HPDE6-E6E7 (cell line): ENCODE measurements around the gene FAM193A.
"Not testable (repeated sequence)": the region's sequence is repeated elsewhere in the genome, so short reads cannot be mapped to it uniquely, and the experiment has no call there.

ENCODE experiments used
- DNase-seq: peaks from one replicate; pipeline ENCODE4 v3.0.0; 2011; ENCODE audit warnings: missing footprints; ENCODE audit errors: extremely low spot score

FAM193A gene

DNA sequence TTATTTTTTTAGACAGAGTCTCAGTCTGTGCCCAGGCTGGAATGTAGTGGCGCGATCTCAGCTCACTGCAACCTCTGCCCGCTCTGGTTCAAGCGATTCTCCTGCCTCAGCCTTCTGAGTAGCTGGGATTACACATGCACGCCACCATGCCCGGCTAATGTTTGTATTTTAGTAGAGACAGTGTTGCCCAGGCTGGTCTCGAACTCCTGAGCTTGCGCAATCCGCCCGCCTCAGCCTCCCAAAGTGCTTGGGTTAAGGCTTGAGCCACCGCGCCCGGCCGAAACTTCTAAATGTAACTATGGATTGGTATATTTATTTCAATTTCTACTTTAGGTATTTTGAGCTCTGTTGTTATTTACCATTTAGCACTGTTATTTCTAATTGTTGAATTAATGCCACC lies 79.4 kb downstream of the FAM193A start:
- DNase-seq = no peak

DNA sequence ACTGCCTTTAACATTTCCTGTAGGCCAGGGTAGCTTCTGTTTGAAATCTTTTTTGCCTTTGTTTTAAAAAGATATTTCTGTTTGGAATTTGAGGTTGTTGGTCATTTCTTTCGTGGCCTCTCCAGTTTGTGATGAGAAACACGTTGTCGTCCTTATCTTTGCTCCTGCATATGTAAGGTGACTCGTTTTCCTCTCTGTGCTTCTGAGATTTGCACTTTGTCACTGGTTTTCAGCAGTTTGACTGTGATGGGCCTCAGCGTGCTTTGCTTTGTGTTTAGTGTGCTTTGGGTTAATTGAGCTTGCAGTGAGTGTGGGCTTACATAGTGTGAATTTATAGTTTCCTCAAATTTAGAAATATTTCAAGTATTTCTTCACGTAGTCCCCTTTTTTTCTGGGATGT lies 81.5 kb downstream of the FAM193A start:
- DNase-seq = no peak

DNA sequence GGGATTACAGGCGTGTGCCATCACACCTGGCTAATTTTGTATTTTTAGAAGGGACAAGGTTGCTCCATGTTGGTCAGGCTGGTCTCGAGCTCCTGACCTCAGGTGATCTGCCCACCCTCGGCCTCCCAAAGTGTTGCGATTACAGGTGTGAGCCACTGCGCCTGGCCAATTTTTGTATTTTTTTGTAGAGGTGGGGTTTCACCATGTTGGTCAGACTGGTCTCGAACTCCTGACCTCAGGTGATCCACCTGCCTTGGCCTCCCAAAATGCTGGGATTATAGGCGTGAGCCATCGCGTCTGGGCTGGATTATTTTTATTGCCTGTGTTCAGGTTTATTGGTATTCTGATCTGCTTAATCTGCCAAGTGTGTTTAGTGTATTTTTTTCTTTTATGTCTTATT lies 82.3 kb downstream of the FAM193A start:
- not testable (repeated sequence) for DNase-seq

DNA sequence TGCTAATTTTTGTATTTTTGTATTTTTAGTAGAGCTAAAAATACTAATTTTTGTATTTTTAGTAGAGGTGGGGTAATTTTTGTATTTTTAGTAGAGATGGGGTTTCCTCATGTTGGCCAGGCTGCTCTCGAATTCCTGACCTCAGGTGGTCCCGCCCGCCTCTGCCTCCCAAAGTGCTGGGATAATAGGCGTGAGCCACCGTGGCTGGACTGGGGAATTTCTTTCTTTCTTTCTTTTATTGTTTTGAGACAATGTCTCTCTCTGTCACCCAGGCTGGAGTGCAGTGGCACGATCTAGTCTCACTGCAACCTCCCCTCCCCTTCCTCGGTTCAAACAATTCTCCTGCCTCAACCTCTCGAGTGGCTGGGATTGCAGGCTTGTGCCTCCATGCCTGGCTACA lies 83.0 kb downstream of the FAM193A start:
- DNase-seq = no peak

DNA sequence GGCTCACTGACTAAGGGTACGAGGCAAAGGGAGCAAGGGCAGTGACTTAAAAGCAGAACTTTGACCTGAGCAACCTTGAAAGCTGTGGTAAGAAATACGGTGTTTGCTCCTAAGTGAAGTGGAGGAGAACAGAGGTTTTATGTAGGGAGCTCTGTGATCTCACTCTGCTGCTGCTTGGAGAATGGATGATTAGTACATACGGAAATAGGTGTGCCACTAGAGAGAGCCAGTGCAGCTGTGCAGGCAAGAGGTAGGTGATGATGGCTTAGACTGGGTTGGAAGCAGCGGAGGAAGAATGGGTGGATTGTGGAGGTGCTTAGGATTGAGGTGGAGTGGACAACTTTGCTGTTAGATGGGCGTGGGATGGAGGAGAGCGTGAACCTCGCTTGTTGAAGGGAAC lies 85.0 kb downstream of the FAM193A start:
- DNase-seq = no peak

DNA sequence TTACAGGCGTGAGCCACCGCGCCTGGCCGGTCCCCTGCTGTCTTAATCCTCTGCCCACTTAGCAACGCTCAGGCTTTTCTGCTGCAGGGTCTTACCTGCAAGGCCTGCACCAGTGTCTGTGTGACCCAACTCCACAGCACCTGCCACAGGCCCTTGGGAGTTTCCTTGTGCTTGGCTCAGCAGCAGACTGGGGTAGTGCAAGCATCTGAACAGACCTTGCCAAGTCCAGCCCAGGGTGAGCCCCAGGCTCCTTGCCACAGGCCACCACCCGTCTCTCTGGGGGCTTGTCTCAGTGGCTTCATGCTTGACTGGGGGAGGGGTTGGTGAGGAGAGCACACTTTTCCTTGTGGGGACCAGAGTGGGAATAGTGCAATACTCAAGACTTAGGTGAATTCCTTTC lies 87.0 kb downstream of the FAM193A start:
- no peak for DNase-seq

DNA sequence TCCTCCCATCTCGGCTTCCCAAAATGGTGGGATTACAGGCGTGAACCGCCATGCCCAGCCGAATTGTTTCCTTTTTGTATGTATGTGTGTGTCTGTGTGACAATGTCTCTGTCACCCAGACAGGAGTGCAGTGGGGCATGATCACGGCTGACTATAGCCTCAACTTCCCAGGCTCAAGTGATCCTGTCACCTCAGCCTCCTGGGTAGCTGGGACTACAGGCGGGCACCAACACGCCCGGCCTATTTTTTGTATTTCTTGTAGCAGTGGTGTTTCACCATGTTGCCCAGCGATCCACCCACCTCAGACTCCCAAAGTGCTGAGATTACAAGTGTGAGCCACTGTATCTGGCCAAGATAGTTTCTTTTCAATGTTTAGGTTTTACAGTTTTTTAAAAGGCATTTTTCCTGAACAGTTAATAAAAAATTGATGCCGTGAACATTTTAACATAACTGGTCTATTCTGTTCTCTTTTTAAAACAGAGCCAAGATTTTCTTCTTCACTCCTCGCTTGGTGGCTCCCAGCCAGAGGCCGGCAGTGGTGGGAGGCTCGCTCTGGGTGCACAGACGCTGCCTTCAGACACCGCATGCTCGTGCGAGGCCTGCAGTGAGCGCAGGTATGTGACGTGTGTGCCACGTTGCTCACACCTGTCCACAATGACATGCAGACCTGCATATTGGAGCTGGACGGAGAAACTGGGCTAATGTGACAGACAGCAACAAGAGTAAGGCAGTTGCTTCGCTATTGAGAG lies 88.5 kb downstream of the FAM193A start:
- no peak for DNase-seq

DNA sequence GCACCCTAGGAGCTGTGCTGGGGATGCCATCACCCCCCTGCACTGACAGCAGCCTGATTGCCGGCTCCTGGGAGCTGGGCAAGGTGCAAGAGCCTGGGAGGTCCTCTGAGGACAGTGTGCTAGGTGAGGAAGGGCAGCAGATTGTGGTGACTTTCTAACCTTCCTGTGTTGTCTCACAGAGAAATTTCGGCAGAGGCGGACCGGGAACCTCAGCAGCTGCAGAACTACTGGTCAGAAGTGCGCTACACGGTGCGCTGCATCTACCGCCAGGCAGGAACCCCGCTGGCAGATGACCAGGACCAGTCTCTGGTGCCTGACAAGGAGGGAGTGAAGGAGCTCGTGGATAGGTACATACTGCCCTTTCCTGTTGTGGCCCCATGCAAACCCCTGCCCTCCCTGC lies 89.8 kb downstream of the FAM193A start:
- DNase-seq = no peak

DNA sequence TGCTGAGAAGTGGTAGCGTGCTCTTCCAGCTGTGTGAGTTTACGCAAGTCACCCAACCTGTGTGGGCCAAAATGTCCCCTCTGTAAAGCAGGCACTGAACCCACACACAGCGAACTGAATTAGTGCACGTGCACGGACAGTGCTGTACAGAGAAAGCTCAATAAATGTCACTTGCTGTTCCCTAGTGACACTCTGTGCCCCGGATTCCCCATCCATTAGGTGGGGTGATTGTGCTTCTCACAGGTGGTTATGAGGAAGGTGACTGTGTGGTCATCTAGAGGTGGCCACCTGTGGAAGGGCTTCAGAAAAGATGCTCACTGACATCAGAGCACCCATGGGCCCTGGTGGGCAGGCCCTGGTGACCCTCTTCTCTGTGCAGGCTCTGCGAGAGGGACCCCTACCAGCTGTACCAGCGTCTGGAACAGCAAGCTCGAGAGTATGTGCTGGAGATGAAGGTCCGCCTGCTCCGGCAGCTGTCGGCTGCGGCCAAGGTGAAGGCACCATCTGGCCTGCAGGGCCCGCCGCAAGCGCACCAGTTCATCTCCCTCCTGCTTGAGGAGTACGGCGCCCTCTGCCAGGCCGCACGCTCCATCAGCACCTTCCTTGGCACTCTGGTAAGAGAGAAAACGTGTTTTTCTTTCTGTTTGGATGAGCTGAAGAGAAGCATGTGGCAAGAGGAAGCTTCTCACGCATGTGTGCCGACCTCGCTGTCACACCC lies 94.3 kb downstream of the FAM193A start:
- DNase-seq = no peak

DNA sequence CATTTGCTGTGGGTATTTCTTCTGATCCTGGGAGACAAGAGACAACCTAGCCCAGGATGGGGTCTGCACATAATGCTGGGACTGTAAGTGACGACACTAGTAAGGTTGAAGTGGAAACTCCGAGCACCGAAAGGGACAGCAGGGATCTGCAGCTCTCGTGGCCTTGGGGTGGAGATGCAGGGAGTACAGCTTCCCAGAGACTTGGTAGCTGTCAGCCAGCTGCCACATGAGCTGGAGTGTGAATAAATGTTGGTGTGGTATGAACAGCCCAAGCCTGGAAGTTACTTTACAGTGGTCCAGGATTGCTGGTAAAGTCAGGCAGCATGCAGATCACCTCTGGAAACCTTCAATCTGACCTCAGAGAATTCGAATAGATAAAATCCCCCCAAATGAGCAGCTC lies 97.6 kb downstream of the FAM193A start:
- no peak for DNase-seq

DNA sequence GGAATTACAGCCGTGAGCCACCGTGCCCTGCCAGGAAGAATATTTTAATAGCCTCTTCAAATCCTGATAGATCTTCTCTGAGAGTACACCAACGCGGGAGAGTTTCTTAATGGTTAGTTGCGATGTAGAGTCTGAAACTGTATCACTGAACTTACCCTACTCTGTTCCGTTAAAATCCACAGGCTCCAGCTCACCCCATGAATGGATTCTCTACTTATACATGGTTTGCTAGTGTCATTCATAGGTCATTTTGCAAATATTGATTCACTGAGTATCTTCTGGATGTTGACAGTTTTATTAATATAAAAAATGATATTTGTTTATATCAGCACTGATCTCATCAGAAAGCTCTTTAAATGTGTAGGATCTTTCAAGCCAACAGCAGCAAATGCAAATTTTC lies 99.9 kb downstream of the FAM193A start:
- DNase-seq = no peak

DNA sequence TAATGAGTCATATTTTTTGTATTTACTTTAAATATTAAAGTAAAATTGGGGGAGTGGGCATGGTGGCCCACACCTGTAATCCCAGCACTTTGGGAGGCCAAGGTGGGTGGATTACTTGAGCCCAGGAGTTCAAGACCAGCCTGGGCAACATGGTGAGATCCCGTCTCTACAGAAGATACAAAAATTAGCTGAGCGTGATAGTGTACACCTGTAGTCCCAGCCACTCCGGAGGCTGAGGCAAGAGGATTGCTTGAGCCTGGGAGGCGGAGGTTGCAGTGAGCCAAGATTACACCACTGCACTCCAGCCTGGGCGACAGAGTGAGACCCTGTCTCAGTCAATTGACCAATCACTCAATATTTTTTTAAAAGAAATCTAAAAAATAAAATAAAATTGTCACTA lies 100.5 kb downstream of the FAM193A start:
- DNase-seq = not testable (repeated sequence)

DNA sequence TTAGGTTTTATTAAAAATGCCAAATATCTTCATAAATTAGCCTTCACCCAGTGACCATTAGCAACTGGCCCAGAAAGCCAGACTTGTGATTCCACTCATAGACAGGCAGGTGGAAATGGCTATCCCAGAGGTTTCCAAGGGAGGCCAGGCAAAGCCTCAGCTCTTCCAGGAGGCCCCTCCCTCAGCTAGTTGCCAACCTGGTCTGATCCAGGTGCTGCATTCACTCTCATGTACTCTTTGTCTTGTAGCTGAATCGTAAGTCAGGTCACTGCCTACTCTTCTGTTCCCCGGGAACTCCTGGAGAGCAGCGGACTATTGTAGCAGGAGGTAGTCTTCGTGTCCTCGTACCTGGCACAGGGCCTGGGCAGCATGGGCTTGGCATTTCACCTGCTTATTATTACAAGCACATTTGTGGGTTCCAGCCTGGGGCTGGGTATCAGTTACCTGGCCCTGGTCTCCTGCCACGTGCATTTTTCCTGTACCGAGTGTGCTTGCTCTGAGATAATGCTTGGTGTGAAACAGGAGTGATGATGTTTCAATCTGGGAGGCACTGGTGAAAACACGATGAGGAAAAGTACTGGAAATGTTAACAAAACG lies 101.6 kb downstream of the FAM193A start:
- DNase-seq = no peak

DNA sequence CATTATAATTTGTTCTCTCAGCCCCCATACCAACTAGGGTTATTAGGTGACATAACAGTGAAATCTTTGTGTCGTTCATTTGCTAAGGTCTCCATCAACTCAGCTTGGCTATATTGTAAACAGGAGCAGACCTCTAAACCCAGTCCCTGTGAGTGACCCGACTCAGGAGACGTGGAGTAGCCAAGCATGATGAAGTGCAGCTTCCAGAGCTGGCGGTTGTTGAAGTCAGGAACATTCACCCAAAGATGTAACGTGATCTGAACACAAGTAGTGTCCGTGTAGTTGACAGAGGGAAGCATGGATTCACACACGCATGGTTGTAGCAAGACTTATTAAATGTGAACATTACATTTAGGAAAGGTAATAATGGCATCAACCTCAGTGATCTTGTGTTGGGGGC lies 102.3 kb downstream of the FAM193A start:
- DNase-seq = no peak

DNA sequence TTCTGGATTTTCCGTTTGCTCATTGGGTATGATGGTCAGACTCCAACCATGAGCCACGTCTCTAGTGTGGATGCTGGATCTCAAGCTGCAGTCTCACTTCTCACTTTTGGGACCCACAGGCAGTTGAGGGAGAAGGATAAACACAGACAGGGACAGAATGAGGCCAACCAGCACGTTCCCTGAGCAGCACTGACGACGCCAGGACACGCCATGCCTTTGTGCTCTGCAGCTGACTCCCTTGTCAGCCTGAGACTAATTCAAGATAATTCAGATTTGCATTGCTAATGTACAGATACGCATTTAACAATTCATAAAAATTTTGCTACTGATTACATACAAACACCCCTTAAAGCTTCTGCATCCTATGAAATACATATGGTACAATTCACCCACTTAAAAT lies 106.5 kb downstream of the FAM193A start:
- no peak for DNase-seq

DNA sequence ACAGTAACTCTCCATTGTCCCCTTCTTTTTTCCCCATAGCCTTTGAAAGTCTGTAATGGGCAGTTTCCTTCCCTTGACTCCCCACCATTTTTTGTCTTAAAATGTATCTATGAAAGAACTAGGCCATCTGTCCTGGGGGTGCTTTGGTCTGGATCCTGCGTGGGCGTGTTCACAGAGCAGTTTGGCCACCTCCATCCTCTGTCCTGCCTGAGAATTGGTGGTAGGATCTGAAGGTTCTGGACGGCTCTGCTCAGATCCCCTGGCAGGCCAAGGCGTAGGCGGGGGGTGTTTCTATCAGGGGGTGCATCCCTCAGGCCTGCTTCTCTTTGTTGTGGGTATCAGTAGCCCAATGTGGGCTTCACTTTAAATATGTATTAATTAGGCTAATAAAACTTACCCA lies 107.1 kb downstream of the FAM193A start:
- DNase-seq = no peak

DNA sequence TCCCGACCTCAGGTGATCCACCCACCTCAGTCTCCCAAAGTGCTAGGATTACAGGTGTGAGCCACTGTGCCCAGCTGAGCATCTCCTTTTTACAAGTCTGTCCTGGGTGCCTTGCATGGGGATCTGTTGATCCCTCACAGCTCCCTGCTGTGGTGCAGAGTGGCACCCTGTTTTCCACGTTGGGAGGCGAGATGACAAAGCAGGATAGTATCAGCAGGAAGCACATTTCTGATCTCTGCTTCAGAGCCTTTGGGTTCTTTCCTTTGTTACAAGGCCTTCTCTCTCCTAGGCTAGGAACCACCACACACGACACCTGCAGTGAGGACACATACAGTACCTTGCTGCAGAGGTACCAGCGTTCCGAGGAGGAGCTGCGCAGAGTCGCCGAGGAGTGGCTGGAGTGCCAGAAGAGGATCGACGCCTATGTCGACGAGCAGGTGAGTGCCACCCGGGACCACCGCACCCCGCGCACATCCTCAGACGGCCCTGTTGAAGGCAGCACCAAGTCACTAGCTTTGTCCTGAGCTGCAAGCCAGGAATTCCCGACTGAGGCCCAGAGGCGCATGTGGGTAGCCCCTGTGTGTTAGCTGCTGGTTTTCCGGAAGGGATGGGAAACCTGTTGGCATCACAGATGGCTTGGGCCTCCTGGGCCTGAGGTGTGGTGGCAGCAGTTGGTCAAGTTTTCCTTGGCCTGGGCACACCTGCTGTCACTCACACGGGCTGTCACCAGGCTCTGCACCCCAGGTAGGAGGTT lies 110.1 kb downstream of the FAM193A start:
- no peak for DNase-seq

DNA sequence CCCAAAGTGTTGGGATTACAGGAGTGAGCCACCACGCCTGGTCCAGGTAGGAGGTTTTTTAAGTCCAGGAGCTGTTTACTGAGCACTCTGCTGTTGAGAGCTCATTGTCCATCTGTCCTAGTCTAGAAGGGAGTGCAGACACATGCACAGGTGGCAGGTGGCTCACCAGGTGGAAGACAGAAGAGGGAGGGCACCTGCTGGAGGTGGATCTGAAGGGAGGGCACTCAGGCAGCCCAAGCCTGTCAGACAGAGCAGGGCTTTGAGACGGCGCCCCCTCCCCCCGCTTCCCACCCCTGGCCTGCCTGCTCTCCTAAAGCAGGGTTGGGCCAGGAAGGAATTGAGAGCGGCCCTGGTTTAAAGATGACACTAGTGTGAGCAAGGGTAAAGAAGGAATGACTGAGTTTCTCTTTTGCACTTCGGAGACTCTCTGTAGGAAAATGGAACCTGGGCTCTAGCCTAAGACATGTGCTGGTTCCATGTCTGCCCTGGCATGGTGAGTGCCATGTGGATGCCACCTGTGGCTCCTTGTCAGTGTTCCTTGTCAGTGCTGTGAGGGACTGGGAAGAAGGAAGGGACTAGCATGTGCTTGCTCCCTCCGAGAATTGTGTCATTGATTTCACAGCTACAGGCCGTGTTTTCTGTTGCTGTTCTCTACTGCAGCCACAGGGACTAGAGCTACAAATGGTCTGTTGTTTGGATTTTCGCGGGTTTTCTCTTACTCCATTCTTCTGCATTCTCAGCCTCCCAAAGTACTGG lies 111.1 kb downstream of the FAM193A start:
- no peak for DNase-seq

DNA sequence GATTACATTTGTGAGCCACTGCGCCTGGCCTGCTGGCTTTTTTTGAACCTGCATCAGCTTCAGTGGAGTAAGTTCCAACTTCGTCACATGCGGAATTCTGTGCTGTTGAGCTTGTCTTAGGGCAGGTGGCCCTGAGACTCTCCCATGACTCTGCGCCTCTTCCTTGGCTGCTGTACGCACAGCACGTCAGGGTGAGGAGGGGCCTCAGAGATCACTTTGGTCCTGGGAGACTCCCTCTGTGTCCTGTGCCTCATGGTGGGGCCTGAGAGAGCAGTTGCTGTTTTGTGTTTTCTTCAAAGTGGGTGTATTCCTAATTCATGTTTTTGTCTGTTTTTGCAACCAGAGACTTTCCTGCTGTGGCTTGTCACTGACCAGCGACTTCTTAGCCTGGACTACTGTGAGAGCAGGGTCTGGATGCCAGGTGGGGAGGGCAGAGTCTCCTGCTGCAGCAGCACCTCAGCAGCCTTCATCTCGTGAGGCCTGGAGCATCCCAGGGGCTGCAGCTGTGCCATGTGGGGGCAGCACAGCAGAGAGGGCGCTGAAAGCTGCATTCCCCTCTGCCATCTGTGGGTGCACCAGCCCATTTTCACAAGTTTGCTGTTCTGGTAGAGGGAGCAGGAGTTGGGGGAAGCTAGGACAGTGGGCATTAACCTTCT lies 111.8 kb downstream of the FAM193A start:
- DNase-seq = no peak

DNA sequence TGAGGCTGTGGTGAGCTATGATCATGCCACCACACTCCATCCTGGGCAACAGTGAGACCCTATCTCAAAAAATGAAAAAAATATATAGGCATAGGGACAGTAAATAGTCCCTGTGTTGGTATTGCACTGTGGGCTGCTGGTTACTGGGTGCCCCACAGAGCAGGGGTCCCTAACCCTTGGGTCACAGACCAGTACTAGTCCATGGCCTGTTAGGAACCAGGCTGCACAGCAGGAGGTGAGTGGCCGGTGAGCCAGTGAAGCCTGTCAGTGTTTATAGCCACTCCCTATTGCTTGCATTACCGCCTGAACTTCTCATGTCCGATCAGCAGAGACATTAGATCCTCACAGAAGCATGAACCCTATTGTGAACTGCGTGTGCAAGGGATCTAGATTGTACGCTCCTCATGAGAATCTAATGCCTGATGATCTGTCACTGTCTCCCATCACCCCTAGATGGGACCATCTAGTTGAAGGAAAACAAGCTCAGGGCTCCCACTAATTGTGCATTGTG lies 113.2 kb downstream of the FAM193A start:
- DNase-seq = no peak

DNA sequence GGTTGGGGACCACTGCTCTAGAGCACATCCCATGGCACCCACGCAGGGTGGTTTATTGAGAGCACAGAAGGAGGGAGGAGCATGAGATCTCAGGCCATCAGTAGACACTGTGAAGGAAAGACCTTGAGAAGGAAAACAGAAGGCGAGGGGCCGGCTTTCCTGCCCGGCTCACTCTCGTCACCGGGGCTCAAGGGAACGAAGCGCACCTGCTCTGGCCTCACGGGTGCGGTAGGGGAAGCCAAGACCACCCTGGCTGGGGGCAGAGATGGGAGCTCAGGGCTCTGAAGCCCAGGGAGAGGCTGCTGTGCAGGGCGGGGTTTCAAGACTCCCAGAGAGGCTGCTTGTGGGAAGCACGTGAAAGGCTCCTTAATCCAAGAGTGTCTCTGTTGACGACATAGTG lies 113.8 kb downstream of the FAM193A start:
- DNase-seq = no peak
